Right lobe of liver (tissue), 4 donors: ENCODE data around the gene DCAF6.

Experiments used
- POLR2A ChIP-seq: fragments of 450-650 bp; IDR thresholded peaks from one replicate; pipeline ENCODE4 v1.6.1; 2017; ENCODE audit warnings: antibody characterized with exemption, mild to moderate bottlenecking
- TF ChIP-seq, protein P1 (sequence below), 4 donors: fragments of 200-600 bp in 3 of 4; fragments of 450-650 bp in 1 of 4; IDR thresholded peaks; one replicate each; pipeline versions ENCODE4 v1.5.1 to v1.8.0; 2016 to 2022; ENCODE audit warnings: antibody characterized with exemption in 4 of 4, mild to moderate bottlenecking in 2 of 4
- donor health status: DM: no; HTN: no; CAD: no.
- donor health status: DM: no; HTN: no; CAD: no.
- donor health status: DM: no; HTN: yes; CAD: no.

DNA sequence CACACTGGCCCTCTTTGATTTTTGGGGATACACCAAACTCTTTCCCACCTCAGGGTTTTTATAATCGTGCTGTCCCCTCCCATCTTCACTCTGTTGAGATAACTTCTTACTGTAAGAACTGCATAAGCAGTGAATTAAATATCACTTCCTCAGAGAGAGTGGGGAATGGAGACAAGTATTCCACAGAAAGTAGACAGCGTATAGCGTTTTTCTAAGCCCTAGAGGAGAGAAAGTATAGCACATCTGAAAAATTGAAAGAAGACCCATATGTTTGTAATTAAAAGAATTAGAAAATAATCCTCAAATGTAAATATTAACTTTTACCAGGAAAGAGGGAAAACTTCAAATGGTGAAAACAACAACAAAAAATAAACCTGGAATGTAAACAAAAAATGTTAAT is 132.9 kb downstream of the DCAF6 start:
- TF ChIP-seq, protein P1, sequence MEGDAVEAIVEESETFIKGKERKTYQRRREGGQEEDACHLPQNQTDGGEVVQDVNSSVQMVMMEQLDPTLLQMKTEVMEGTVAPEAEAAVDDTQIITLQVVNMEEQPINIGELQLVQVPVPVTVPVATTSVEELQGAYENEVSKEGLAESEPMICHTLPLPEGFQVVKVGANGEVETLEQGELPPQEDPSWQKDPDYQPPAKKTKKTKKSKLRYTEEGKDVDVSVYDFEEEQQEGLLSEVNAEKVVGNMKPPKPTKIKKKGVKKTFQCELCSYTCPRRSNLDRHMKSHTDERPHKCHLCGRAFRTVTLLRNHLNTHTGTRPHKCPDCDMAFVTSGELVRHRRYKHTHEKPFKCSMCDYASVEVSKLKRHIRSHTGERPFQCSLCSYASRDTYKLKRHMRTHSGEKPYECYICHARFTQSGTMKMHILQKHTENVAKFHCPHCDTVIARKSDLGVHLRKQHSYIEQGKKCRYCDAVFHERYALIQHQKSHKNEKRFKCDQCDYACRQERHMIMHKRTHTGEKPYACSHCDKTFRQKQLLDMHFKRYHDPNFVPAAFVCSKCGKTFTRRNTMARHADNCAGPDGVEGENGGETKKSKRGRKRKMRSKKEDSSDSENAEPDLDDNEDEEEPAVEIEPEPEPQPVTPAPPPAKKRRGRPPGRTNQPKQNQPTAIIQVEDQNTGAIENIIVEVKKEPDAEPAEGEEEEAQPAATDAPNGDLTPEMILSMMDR (IDR thresholded peaks at IDR 0.05) = no peak
- TF ChIP-seq POLR2A = no peak
